Keratinocyte (primary cell): ENCODE measurements around the gene OR56A3. TPM values are rescaled to one million over a fixed set of nuclear protein-coding genes. Genes with fewer than 3 reads are reported as not detected.

Source experiments
- DNase-seq: peaks from one replicate; pipeline ENCODE4 v3.0.0-alpha.2; 2011; ENCODE audit warnings: low read depth, missing footprints, low spot score
- FAIRE-seq: peaks from 2 replicates; lab custom pipeline; 2011; peaks lifted over from hg19 to GRCh38; lab: Jason Lieb, UNC
- H2AFZ ChIP-seq: 2 replicates; pipeline ENCODE4 v1.6.0; 2012; ENCODE audit warnings: low read length, control low read depth, inconsistent platforms; ENCODE audit not compliant: control insufficient read depth
- H3K27ac ChIP-seq: 2 replicates; pipeline ENCODE4 v1.5.1; 2011; ENCODE audit warnings: low read length; ENCODE audit not compliant: control insufficient read depth, insufficient read depth
- H3K27me3 ChIP-seq: 3 replicates; pipeline ENCODE4 v1.6.0; 2011; ENCODE audit warnings: low read length; ENCODE audit not compliant: control insufficient read depth, insufficient read depth; ENCODE audit errors: extremely low read depth
- H3K36me3 ChIP-seq, 2 experiments: 2 replicates in 1 of 2; 3 replicates in 1 of 2; pipeline ENCODE4 v1.5.1; 2011; ENCODE audit warnings: low read length in 2 of 2, mild to moderate bottlenecking in 1 of 2; ENCODE audit not compliant: control insufficient read depth in 2 of 2, insufficient read depth in 2 of 2; ENCODE audit errors: extremely low read depth in 1 of 2
- H3K4me1 ChIP-seq: 3 replicates; pipeline ENCODE4 v1.5.1; 2011; ENCODE audit warnings: low read length; ENCODE audit not compliant: control insufficient read depth, insufficient read depth; ENCODE audit errors: extremely low read depth
- H3K4me2 ChIP-seq: 3 replicates; pipeline ENCODE4 v1.6.0; 2011; ENCODE audit warnings: low read depth, low read length; ENCODE audit not compliant: control insufficient read depth, insufficient read depth; ENCODE audit errors: extremely low read depth
- H3K4me3 ChIP-seq, 3 experiments: fragments of 200-600 bp in 1 of 3; sonication (generic) in 1 of 3; 2 replicates in 2 of 3; 3 replicates in 1 of 3; pipeline ENCODE4 v1.5.1; 2011 to 2016; ENCODE audit warnings: low read length in 3 of 3, mild to moderate bottlenecking in 3 of 3, control low read depth in 2 of 3, inconsistent platforms in 1 of 3, low read depth in 1 of 3, mixed read lengths in 1 of 3, mixed run types in 1 of 3, moderate library complexity in 1 of 3; ENCODE audit not compliant: control insufficient read depth in 2 of 3, insufficient read depth in 2 of 3; ENCODE audit errors: extremely low read depth in 1 of 3
- H3K79me2 ChIP-seq: 2 replicates; pipeline ENCODE4 v1.6.0; 2012; ENCODE audit warnings: low read length; ENCODE audit not compliant: control insufficient read depth, insufficient read depth
- H3K9ac ChIP-seq: 3 replicates; pipeline ENCODE4 v1.6.0; 2011; ENCODE audit warnings: low read length; ENCODE audit not compliant: control insufficient read depth, insufficient read depth; ENCODE audit errors: extremely low read depth
- H3K9me1 ChIP-seq: 3 replicates; pipeline ENCODE4 v1.6.0; 2011; ENCODE audit warnings: low read length; ENCODE audit not compliant: control insufficient read depth, insufficient read depth; ENCODE audit errors: extremely low read depth
- H3K9me3 ChIP-seq: 2 replicates; pipeline ENCODE4 v1.5.1; 2012; ENCODE audit warnings: low read depth, low read length; ENCODE audit not compliant: control insufficient read depth
- H4K20me1 ChIP-seq: 3 replicates; pipeline ENCODE4 v1.6.0; 2011; ENCODE audit warnings: low read length; ENCODE audit not compliant: control insufficient read depth, insufficient read depth; ENCODE audit errors: extremely low read depth
- CTCF ChIP-seq, 3 experiments: IDR thresholded peaks in 1 of 3; conservative IDR thresholded peaks in 1 of 3; optimal IDR thresholded peaks in 1 of 3; 2 replicates in 2 of 3; 3 replicates in 1 of 3; pipeline versions ENCODE3 to v1.5.1; 2011; ENCODE audit warnings: low read length in 3 of 3, mild to moderate bottlenecking in 3 of 3, moderate library complexity in 2 of 3, control low read depth in 1 of 3, inconsistent platforms in 1 of 3; ENCODE audit not compliant: insufficient read depth in 2 of 3; ENCODE audit errors: extremely low read depth in 1 of 3
- EZH2 ChIP-seq: IDR thresholded peaks from one replicate; pipeline ENCODE4 v1.6.1; 2012; ENCODE audit warnings: inconsistent platforms, mild to moderate bottlenecking, low read length, moderate library complexity
- dilution Hi-C: fragments of 300-500 bp; cut with MboI; formaldehyde crosslinking; loops from one replicate; pipeline ENCODE4 v1.7.0; 2020; ENCODE audit warnings: low sequenced_read_pairs; ENCODE audit not compliant: extremely low pct_ligation_motif_present
- polyA plus RNA-seq, 5 experiments: library from polyadenylated mRNA; depleted of rRNA in 3 of 5; stranded (reverse) in 3 of 5; stranded (forward) in 1 of 5; unstranded in 1 of 5; fragments of >200 nt; gene quantifications; 1 replicate in 1 of 5; 2 replicates in 3 of 5; 3 replicates in 1 of 5; pipeline versions ENCODE4 v1.2.1 to v1.2.3, GENCODE V29; 2011 to 2012; ENCODE audit warnings: missing spikeins in 2 of 5, low read depth in 1 of 5, low replicate concordance in 1 of 5

OR56A3 gene
- polyA plus RNA-seq, 1 donor (not counting 4 experiments of a cell fraction or from before 2014, with no cell fraction given) = not detected

DNA sequence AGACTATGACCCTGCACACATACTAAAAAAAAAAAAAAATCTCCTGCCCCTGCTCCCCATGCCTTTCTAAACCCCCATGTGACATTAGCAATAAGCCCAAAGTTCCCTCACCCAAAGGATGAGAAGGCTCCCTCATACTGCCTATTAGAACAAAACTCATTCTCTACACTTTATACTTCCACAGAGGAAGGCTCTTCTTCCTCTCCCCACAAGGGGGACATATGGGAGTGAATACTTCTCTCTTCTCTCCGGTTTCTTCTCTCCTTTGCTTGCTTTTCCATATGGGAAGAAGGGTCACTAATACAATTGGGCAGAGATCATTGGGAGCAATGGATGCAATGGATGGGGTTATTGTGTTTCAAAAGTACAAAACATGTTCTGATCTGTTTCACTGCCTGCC lies 41.4 kb downstream of the OR56A3 start:
- H4K20me1 ChIP-seq = no peaks in the 10 kb centered on the region
- no peaks in the 10 kb centered on the region for H3K27me3 ChIP-seq
- no peaks in the 10 kb centered on the region for H3K36me3 ChIP-seq
- no peaks in the 10 kb centered on the region for H3K4me1 ChIP-seq
- H3K9me3 ChIP-seq = no peaks in the 10 kb centered on the region
- dilution Hi-C loops = no loop called here
- no peak overlapping the region for H2AFZ ChIP-seq
- FAIRE-seq (no peak), DNase-seq (no peak)
- no peak overlapping the region for H3K27ac ChIP-seq
- H3K4me2 ChIP-seq = no peak overlapping the region
- H3K4me3 ChIP-seq = no peak overlapping the region
- no peaks in the 10 kb centered on the region for H3K79me2 ChIP-seq
- no peaks in the 10 kb centered on the region for H3K9me1 ChIP-seq
- H3K9ac ChIP-seq = no peak overlapping the region
- TF ChIP-seq EZH2 (no peak), CTCF (optimal IDR thresholded peaks at IDR 0.05 in 1 of 3, IDR thresholded peaks at IDR 0.05 in 1 of 3, conservative IDR thresholded peaks at IDR 0.05 in 1 of 3; ENCODE audit: extremely low read depth in 1 of 3, insufficient read depth in 2 of 3, low read length in 3 of 3) (peak in 1 of 3 experiments; percentile 7)

DNA sequence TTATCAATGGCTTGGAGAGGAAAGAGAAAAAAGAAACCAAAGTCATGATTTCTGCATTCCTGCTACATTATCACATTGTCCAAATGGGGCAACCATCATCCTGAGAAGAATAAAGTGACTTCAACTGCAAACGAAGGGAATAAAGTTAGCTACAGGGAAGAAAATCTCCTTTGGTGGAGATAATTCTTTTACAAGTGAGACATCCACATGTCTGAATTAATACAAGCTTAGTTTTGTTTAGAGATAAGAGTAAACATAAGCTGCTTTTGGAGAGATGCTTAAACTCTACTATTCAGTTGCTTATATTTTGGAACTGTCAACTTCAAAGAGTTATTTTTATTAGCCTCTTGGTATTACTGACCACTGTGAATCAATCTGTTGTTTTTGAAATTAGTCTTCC lies 44.8 kb downstream of the OR56A3 start, which contains the start of gene OR52L1:
Gene OR52L1 (minus strand): TSS at position 101 of the 400 bp plus-strand sequence. CDS start 55 bp downstream, at position 46.
- FAIRE-seq (no peak), DNase-seq (no peak)

More for the DNA sequence above, 44.8 kb downstream of the OR56A3 start, which contains the start of gene OR52L1:
- Histone ChIP-seq H3K27me3 (no peaks in the 10 kb centered on the region), H3K27ac (no peak within 1 kb of the TSS), H2AFZ (no peak within 1 kb of the TSS), H3K4me3 (no peak within 1 kb of the TSS), H3K9me1 (no peaks in the 10 kb centered on the region), H3K79me2 (no peaks in the 10 kb centered on the region), H3K9ac (no peak within 1 kb of the TSS), H3K9me3 (no peaks in the 10 kb centered on the region), H3K36me3 (no peaks in the 10 kb centered on the region), H3K4me1 (no peaks in the 10 kb centered on the region), H4K20me1 (no peaks in the 10 kb centered on the region), H3K4me2 (no peak within 1 kb of the TSS)
- dilution Hi-C loops = no loop called here
- TF ChIP-seq EZH2 (no peak), CTCF (optimal IDR thresholded peaks at IDR 0.05 in 1 of 3, IDR thresholded peaks at IDR 0.05 in 1 of 3, conservative IDR thresholded peaks at IDR 0.05 in 1 of 3; ENCODE audit: extremely low read depth in 1 of 3, insufficient read depth in 2 of 3, low read length in 3 of 3) (no peak)
